CD1c-positive myeloid dendritic cell (primary cell): ENCODE data around the gene RTTN.
"Not testable (repeated sequence)": the region's sequence is repeated elsewhere in the genome, so short reads cannot be mapped to it uniquely, and the experiment has no call there.

Experiments used
- DNase-seq: peaks from one replicate; pipeline ENCODE4 v3.0.0-alpha.2; 2016; ENCODE audit errors: extremely low spot score

The RTTN gene

GRCh38 chr18:69978732-69979715, 226.5 kb downstream of the RTTN start:
- peak; percentile 84 for DNase-seq

- not testable (repeated sequence) for DNase-seq
Observed at GRCh38 chr18:69975294-69975693, 230.2 kb downstream of the RTTN start.

GRCh38 chr18:69974365-69974764, 231.1 kb downstream of the RTTN start:
- DNase-seq = peak; percentile 51

GRCh38 chr18:69969491-69969890, 236.0 kb downstream of the RTTN start:
- DNase-seq = no peak

GRCh38 chr18:69968039-69968438, 237.4 kb downstream of the RTTN start:
- DNase-seq = no peak

GRCh38 chr18:69963196-69963595, 242.3 kb downstream of the RTTN start:
- DNase-seq = no peak

- DNase-seq = no peak
Observed at GRCh38 chr18:69961718-69962117, 243.8 kb downstream of the RTTN start.

- DNase-seq = peak; percentile 89
Observed at GRCh38 chr18:69958422-69958821, 247.1 kb downstream of the RTTN start.

GRCh38 chr18:69957747-69958146, 247.7 kb downstream of the RTTN start:
- peak; percentile 21 for DNase-seq

GRCh38 chr18:69956665-69957620, 248.5 kb downstream of the RTTN start:
- peak; percentile 58 for DNase-seq

- no peak for DNase-seq
Observed at GRCh38 chr18:69956057-69956456, 249.4 kb downstream of the RTTN start.

- DNase-seq = no peak
Observed at GRCh38 chr18:69954719-69955480, 250.6 kb downstream of the RTTN start.

GRCh38 chr18:69953191-69953590, 252.3 kb downstream of the RTTN start:
- no peak for DNase-seq
